K562 (cell line): ENCODE data around the gene SH2D7. TPM values are rescaled to one million over a fixed set of nuclear protein-coding genes. Genes with fewer than 3 reads are reported as not detected.

Experiments
- ATAC-seq: fragments of 200-7000 bp; cut with Tn5 transposase; 3 replicates; pipeline ENCODE4 v1.9.1; 2020; ENCODE audit warnings: moderate library complexity
- BruUV-seq: library from RNA; stranded (reverse); fragments of 400-500 nt; replicated peaks from 2 replicates; lab custom pipeline; 2021; lab: Mats Ljungman, UMichigan
- CTCF ChIA-PET: fragments of 300-600 bp; formaldehyde crosslinking; extraction: SDS; loops from one replicate; lab custom pipeline; 2021; ENCODE audit warnings: low intra/inter-chr PET ratio; lab: Yijun Ruan, JAX
- POLR2A ChIA-PET: fragments of 300-600, 350-650 bp; sonication (Branson Sonifier 250); formaldehyde crosslinking; extraction: SDS; loops from one replicate; lab custom pipeline; 2021; ENCODE audit warnings: antibody characterized with exemption, inconsistent platforms; lab: Yijun Ruan, JAX
- DNase-seq, 4 experiments: peaks; one replicate each; pipeline versions ENCODE4 v3.0.0 to v3.0.0-alpha.2; 2011 to 2018; ENCODE audit warnings: low spot score in 3 of 4, mixed read lengths in 3 of 4; ENCODE audit errors: extremely low read depth in 1 of 4
- FAIRE-seq: peaks from 2 replicates; lab custom pipeline; 2011; peaks lifted over from hg19 to GRCh38; lab: Jason Lieb, UNC
- H2AFZ ChIP-seq: 2 replicates; pipeline ENCODE4 v1.6.0; 2011; ENCODE audit warnings: low read depth, low read length, control low read depth, inconsistent platforms
- H3K27ac ChIP-seq: fragments of 200-600 bp; 3 replicates; pipeline ENCODE4 v1.8.0; 2011; ENCODE audit warnings: low read depth, mild to moderate bottlenecking, control low read depth, inconsistent platforms, low read length, moderate library complexity, mixed read lengths; ENCODE audit errors: extremely low read depth
- H3K27me3 ChIP-seq, 2 experiments: fragments of 300-600 bp in 1 of 2; 2 replicates in 1 of 2; 3 replicates in 1 of 2; pipeline versions ENCODE4 v1.6.0 to v1.8.0; 2011; ENCODE audit warnings: inconsistent platforms in 2 of 2, low read length in 2 of 2, mild to moderate bottlenecking in 1 of 2, mixed read lengths in 1 of 2, moderate library complexity in 1 of 2; ENCODE audit not compliant: control insufficient read depth in 2 of 2, insufficient read depth in 2 of 2
- H3K36me3 ChIP-seq: fragments of 300-600 bp; 3 replicates; pipeline ENCODE4 v1.8.0; 2011; ENCODE audit warnings: mild to moderate bottlenecking, low read length, inconsistent platforms; ENCODE audit not compliant: control insufficient read depth, insufficient read depth
- H3K4me1 ChIP-seq, 2 experiments: fragments of 200-600 bp in 1 of 2; replicated peaks in 1 of 2; 2 replicates in 1 of 2; 3 replicates in 1 of 2; pipeline versions ENCODE4 v1.5.1 to v1.8.0; 2011; ENCODE audit warnings: inconsistent platforms in 2 of 2, low read length in 2 of 2, mild to moderate bottlenecking in 1 of 2, mixed read lengths in 1 of 2, moderate library complexity in 1 of 2; ENCODE audit not compliant: control insufficient read depth in 2 of 2, insufficient read depth in 2 of 2
- H3K4me2 ChIP-seq: 2 replicates; pipeline ENCODE4 v1.6.1; 2011; ENCODE audit warnings: low read length, control low read depth, inconsistent platforms, mixed read lengths; ENCODE audit not compliant: insufficient read depth
- H3K4me3 ChIP-seq: fragments of 200-600 bp; sonication (generic), shearing (Covaris generic); 2 replicates; pipeline ENCODE4 v1.5.1; 2016; ENCODE audit warnings: control low read depth, inconsistent platforms
- H3K79me2 ChIP-seq: fragments of 200-600 bp; 3 replicates; pipeline ENCODE4 v1.8.0; 2011; ENCODE audit warnings: low read length, inconsistent platforms; ENCODE audit not compliant: control insufficient read depth, insufficient read depth
- H3K9ac ChIP-seq, 2 experiments: 2 replicates each; pipeline versions ENCODE4 v1.6.0 to v1.6.1; 2011; ENCODE audit warnings: low read depth in 2 of 2, low read length in 2 of 2, control low read depth in 1 of 2, inconsistent platforms in 1 of 2, mild to moderate bottlenecking in 1 of 2, mixed read lengths in 1 of 2; ENCODE audit not compliant: insufficient read depth in 1 of 2
- H3K9me1 ChIP-seq: one replicate; pipeline ENCODE4 v1.6.0; 2011; ENCODE audit warnings: inconsistent platforms, mild to moderate bottlenecking, low read length, moderate library complexity; ENCODE audit not compliant: control insufficient read depth, insufficient read depth
- H3K9me3 ChIP-seq: replicated peaks from 2 replicates; pipeline ENCODE4 v1.5.1; 2011; ENCODE audit warnings: low read depth, low read length, inconsistent platforms; ENCODE audit not compliant: control insufficient read depth, insufficient read depth
- H4K20me1 ChIP-seq: replicated peaks from 2 replicates; pipeline ENCODE4 v1.6.1; 2011; ENCODE audit warnings: low read length, inconsistent platforms, mixed read lengths; ENCODE audit not compliant: control insufficient read depth, insufficient read depth
- DPF2 ChIP-seq: fragments of 450-650 bp; IDR thresholded peaks from 2 replicates; pipeline ENCODE4 v1.6.1; 2016
- GTF2B ChIP-seq: IDR thresholded peaks from 2 replicates; pipeline ENCODE4 v1.6.1; 2011; ENCODE audit not compliant: insufficient read length; ENCODE audit errors: extremely low read depth
- HMGXB4 ChIP-seq: sonication (generic); formaldehyde crosslinking; IDR thresholded peaks from 2 replicates; pipeline ENCODE4 v1.8.1; 2023; ENCODE audit warnings: mild to moderate bottlenecking, missing genetic modification reagents
- MAFG ChIP-seq: fragments of 450-650 bp; conservative IDR thresholded peaks from 2 replicates; pipeline ENCODE4 v1.6.1; 2016; ENCODE audit warnings: missing genetic modification characterization, missing compliant biosample characterization
- XRCC5 ChIP-seq: fragments of 200-400 bp; formaldehyde crosslinking; IDR thresholded peaks from 2 replicates; pipeline ENCODE4 v1.6.1; 2017; ENCODE audit warnings: low read depth, mild to moderate bottlenecking, low read length
- YY1 ChIP-seq, 3 experiments: IDR thresholded peaks; 2 replicates each; pipeline ENCODE4 v1.6.1; 2011; ENCODE audit warnings: low read length in 2 of 3, mild to moderate bottlenecking in 2 of 3, moderate library complexity in 2 of 3, borderline replicate concordance in 1 of 3, control low read depth in 1 of 3, low read depth in 1 of 3; ENCODE audit not compliant: insufficient read depth in 3 of 3, insufficient replicate concordance in 2 of 3, control insufficient read depth in 1 of 3, insufficient read length in 1 of 3; ENCODE audit errors: extremely low read depth in 1 of 3
- ZNF280B ChIP-seq: fragments of 250-450 bp; sonication (Bioruptor Pico); IDR thresholded peaks from 2 replicates; pipeline ENCODE4 v1.5.1; 2021; ENCODE audit warnings: mild to moderate bottlenecking
- ZNF445 ChIP-seq: fragments of 250-450 bp; sonication (Bioruptor Pico); IDR thresholded peaks from 2 replicates; pipeline ENCODE4 v1.4.0; 2020; ENCODE audit warnings: low read depth, mild to moderate bottlenecking, moderate library complexity
- ZNF695 ChIP-seq: fragments of 450-650 bp; formaldehyde crosslinking; IDR thresholded peaks from 2 replicates; pipeline ENCODE4 v1.4.0; 2020; ENCODE audit warnings: mild to moderate bottlenecking, moderate library complexity
- WGBS: fragments of 100-300 bp; shearing (Covaris generic); methylation state at CpG from one replicate; pipeline ENCODE4 v1.1.6; 2016; ENCODE audit warnings: low coverage, mixed read lengths; ENCODE audit not compliant: insufficient coverage; ENCODE audit errors: missing lambda C conversion rate; 5-methylcytosine and 5-hydroxymethylcytosine counted together
- in situ Hi-C: fragments of 300-500 bp; cut with MboI; formaldehyde crosslinking; loops from 4 replicates; pipeline ENCODE4 v1.15.0; 2018; ENCODE audit warnings: inconsistent platforms, mixed read lengths
- intact Hi-C: fragments of 100-400 bp; cut with micrococcal nuclease; formaldehyde crosslinking; loops from 2 replicates; pipeline ENCODE4 v1.14.2; 2022
- polyA plus RNA-seq, 8 experiments: library from polyadenylated mRNA; depleted of rRNA in 4 of 8; stranded (reverse) in 5 of 8; unstranded in 3 of 8; fragments of >200 nt; fragmentation: Nextera tagmentation in 2 of 8; fragmentation: Illumina TruSeq in 1 of 8; extraction: Ambion mirVana in 2 of 8; extraction: Trizol in 1 of 8; gene quantifications; 2 replicates each; pipeline versions ENCODE4 v1.2.1 to v1.2.3, GENCODE V29; 2011 to 2014; ENCODE audit warnings: inconsistent platforms in 1 of 8, missing spikeins in 1 of 8
- total RNA-seq, 7 experiments: library from RNA; depleted of rRNA in 6 of 7; stranded (reverse); fragments of >200 nt in 6 of 7; fragmentation: Illumina TruSeq in 2 of 7; extraction: Trizol in 2 of 7; gene quantifications; 2 replicates each; pipeline versions ENCODE4 v1.2.1 to v1.2.3, GENCODE V29; 2011 to 2021; ENCODE audit warnings: low replicate concordance in 1 of 7

Gene SH2D7
- total and polyA plus RNA-seq, 9 of the 15 experiments (the other 6 are each of a cell fraction or from before 2014, with no cell fraction given): not detected

- H3K4me3 ChIP-seq: no peak overlapping the region
- CTCF ChIA-PET: no interaction called here
- H4K20me1 ChIP-seq: peaks cover 13% of the 10 kb centered on the region
- FAIRE-seq (no peak), DNase-seq (no peak), ATAC-seq (no peak)
- peaks cover 0 to 23% of the 10 kb centered on the region in 2 experiments; a peak in 4 of 5 replicates for H3K4me1 ChIP-seq
- intact Hi-C loops: no loop called here
- H3K9me1 ChIP-seq: no peaks in the 10 kb centered on the region
- POLR2A ChIA-PET: no interaction called here
- H3K79me2 ChIP-seq: peaks cover 18% of the 10 kb centered on the region; the same call in 1 of the 3 replicates
- H3K9me3 ChIP-seq: no peaks in the 10 kb centered on the region
- TF ChIP-seq ZNF280B (no peak), ZNF695 (CRISPR knock-in tag) (no peak), ZNF445 (CRISPR knock-in tag) (no peak), XRCC5 (no peak), DPF2 (no peak), MAFG (no peak), HMGXB4 (CRISPR knock-in tag) (no peak), YY1 (IDR thresholded peaks at IDR 0.05; ENCODE audit: borderline replicate concordance in 1 of 3, control insufficient read depth in 1 of 3, extremely low read depth in 1 of 3, insufficient read depth in 3 of 3, insufficient read length in 1 of 3, insufficient replicate concordance in 2 of 3, low read depth in 1 of 3, low read length in 2 of 3) (no peak), GTF2B (no peak)
- no peak overlapping the region for H3K27ac ChIP-seq
- WGBS: 60% methylated on average over 5 of the region's 5 CpGs
- no peaks in the 10 kb centered on the region for H3K27me3 ChIP-seq
- in situ Hi-C loops: no loop called here
- no peak overlapping the region for H3K4me2 ChIP-seq
- H2AFZ ChIP-seq: no peak overlapping the region
- no peaks in the 10 kb centered on the region for H3K36me3 ChIP-seq
- no peak overlapping the region for H3K9ac ChIP-seq
- no TSS peak for BruUV-seq
Measured at GRCh38 chr15:78063970-78064385, 28.4 kb upstream of the SH2D7 start.
